Measurements from ENCODE around the gene PHOX2A.

Gene PHOX2A

GRCh38 chr11:72231396-72232259 is 12.3 kb downstream of the PHOX2A start:
- TF ChIP-seq CTCF (IDR thresholded peaks at IDR 0.05) = no peak

- no peak for TF ChIP-seq CTCF (IDR thresholded peaks at IDR 0.05)
Observed at GRCh38 chr11:72230764-72231365, 13.1 kb downstream of the PHOX2A start.

- TF ChIP-seq CTCF (IDR thresholded peaks at IDR 0.05) = no peak
Observed at GRCh38 chr11:72229925-72230763, 13.8 kb downstream of the PHOX2A start.

GRCh38 chr11:72229336-72229924 is 14.5 kb downstream of the PHOX2A start:
- TF ChIP-seq CTCF (IDR thresholded peaks at IDR 0.05) = no peak

- TF ChIP-seq CTCF (IDR thresholded peaks at IDR 0.05) = no peak
Observed at GRCh38 chr11:72228844-72229231, 15.1 kb downstream of the PHOX2A start.

- no peak for TF ChIP-seq CTCF (IDR thresholded peaks at IDR 0.05)
Observed at GRCh38 chr11:72228229-72228843, 15.6 kb downstream of the PHOX2A start.

Data from LNCAP (cell line).